ENCODE data around the gene AKAP9. TPM values are rescaled to one million over a fixed set of nuclear protein-coding genes. Genes with fewer than 3 reads are reported as not detected.

AKAP9 gene
- total RNA-seq, 1 experiment from 2014 or later, result 62.6 TPM

GRCh38 chr7:91929463-91929862 is 11.2 kb upstream of the AKAP9 start:
- TF ChIP-seq, protein P1, sequence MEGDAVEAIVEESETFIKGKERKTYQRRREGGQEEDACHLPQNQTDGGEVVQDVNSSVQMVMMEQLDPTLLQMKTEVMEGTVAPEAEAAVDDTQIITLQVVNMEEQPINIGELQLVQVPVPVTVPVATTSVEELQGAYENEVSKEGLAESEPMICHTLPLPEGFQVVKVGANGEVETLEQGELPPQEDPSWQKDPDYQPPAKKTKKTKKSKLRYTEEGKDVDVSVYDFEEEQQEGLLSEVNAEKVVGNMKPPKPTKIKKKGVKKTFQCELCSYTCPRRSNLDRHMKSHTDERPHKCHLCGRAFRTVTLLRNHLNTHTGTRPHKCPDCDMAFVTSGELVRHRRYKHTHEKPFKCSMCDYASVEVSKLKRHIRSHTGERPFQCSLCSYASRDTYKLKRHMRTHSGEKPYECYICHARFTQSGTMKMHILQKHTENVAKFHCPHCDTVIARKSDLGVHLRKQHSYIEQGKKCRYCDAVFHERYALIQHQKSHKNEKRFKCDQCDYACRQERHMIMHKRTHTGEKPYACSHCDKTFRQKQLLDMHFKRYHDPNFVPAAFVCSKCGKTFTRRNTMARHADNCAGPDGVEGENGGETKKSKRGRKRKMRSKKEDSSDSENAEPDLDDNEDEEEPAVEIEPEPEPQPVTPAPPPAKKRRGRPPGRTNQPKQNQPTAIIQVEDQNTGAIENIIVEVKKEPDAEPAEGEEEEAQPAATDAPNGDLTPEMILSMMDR (conservative IDR thresholded peaks at IDR 0.05; ENCODE audit: low read depth, low read length), result no peak
- no peak for TF ChIP-seq EZH2 (IDR thresholded peaks at IDR 0.05; ENCODE audit: borderline replicate concordance, low read depth, low read length, poor library complexity, severe bottlenecking)
- Histone ChIP-seq H3K4me1 (ENCODE audit: insufficient read depth, low read length, poor library complexity, severe bottlenecking) (no peaks in the 10 kb centered on the region), H3K4me3 (ENCODE audit: low read depth, low read length, poor library complexity, severe bottlenecking) (no peak overlapping the region), H3K9me3 (ENCODE audit: low read depth, low read length, poor library complexity, severe bottlenecking) (no peaks in the 10 kb centered on the region), H3K36me3 (ENCODE audit: insufficient read depth, low read length, poor library complexity, severe bottlenecking) (no peaks in the 10 kb centered on the region), H3K27me3 (replicated peaks; ENCODE audit: insufficient read depth, low read depth, low read length, poor library complexity) (no peaks in the 10 kb centered on the region), H3K27ac (ENCODE audit: low read depth, low read length, poor library complexity, severe bottlenecking) (no peak overlapping the region)
- ChIA-PET POLR2A (ENCODE audit: low non-redundant PET) (no interaction called here), CTCF (no interaction called here)
- intact Hi-C loops (cut with micrococcal nuclease; ENCODE audit: unreplicated experiment), result no loop called here
- BruUV-seq (replicated peaks), result no TSS peak
- peak; percentile 25 for DNase-seq (ENCODE audit: low spot score)

GRCh38 chr7:91940171-91940570 is 491 bp upstream of the AKAP9 start:
- Histone ChIP-seq H3K27me3 (replicated peaks; ENCODE audit: insufficient read depth, low read depth, low read length, poor library complexity) (no peaks in the 10 kb centered on the region), H3K9me3 (ENCODE audit: low read depth, low read length, poor library complexity, severe bottlenecking) (no peaks in the 10 kb centered on the region), H3K27ac (ENCODE audit: low read depth, low read length, poor library complexity, severe bottlenecking) (peak overlapping the region; percentile 92), H3K36me3 (ENCODE audit: insufficient read depth, low read length, poor library complexity, severe bottlenecking) (no peaks in the 10 kb centered on the region), H3K4me1 (ENCODE audit: insufficient read depth, low read length, poor library complexity, severe bottlenecking) (peaks cover 10% of the 10 kb centered on the region), H3K4me3 (ENCODE audit: low read depth, low read length, poor library complexity, severe bottlenecking) (peak overlapping the region; percentile 82)
- ChIA-PET POLR2A (ENCODE audit: low non-redundant PET) (no interaction called here), CTCF (no interaction called here)
- TSS peak; percentile 86 for BruUV-seq (replicated peaks)
- TF ChIP-seq EZH2 (IDR thresholded peaks at IDR 0.05; ENCODE audit: borderline replicate concordance, low read depth, low read length, poor library complexity, severe bottlenecking), result no peak
- TF ChIP-seq, protein P1 (conservative IDR thresholded peaks at IDR 0.05; ENCODE audit: low read depth, low read length), result no peak
- intact Hi-C loops (cut with micrococcal nuclease; ENCODE audit: unreplicated experiment), result loop anchor here (1.0 kb wide), 1 partner anchor 56 kb away; no protein-coding TSS in a partner anchor
- DNase-seq (ENCODE audit: low spot score), result peak; percentile 52

- no peaks in the 10 kb centered on the region for H3K9me3 ChIP-seq (ENCODE audit: low read depth, low read length, poor library complexity, severe bottlenecking)
- ChIA-PET CTCF (no interaction called here), POLR2A (ENCODE audit: low non-redundant PET) (interaction anchor here (0.6 kb wide), 1 partner anchor 8 kb away, joined by 3 read pairs; no protein-coding TSS in a partner anchor)
- DNase-seq (ENCODE audit: low spot score), result peak; percentile 73
- no peaks in the 10 kb centered on the region for H3K36me3 ChIP-seq (ENCODE audit: insufficient read depth, low read length, poor library complexity, severe bottlenecking)
- H3K4me3 ChIP-seq (ENCODE audit: low read depth, low read length, poor library complexity, severe bottlenecking), result peak overlapping the region; percentile 82
- no peaks in the 10 kb centered on the region for H3K27me3 ChIP-seq (replicated peaks; ENCODE audit: insufficient read depth, low read depth, low read length, poor library complexity)
- H3K4me1 ChIP-seq (ENCODE audit: insufficient read depth, low read length, poor library complexity, severe bottlenecking), result peaks cover 16% of the 10 kb centered on the region
- peak overlapping the region; percentile 92 for H3K27ac ChIP-seq (ENCODE audit: low read depth, low read length, poor library complexity, severe bottlenecking)
- no TSS peak for BruUV-seq (replicated peaks)
- TF ChIP-seq, protein P1 (conservative IDR thresholded peaks at IDR 0.05; ENCODE audit: low read depth, low read length), result no peak
- no peak for TF ChIP-seq EZH2 (IDR thresholded peaks at IDR 0.05; ENCODE audit: borderline replicate concordance, low read depth, low read length, poor library complexity, severe bottlenecking)
- intact Hi-C loops (cut with micrococcal nuclease; ENCODE audit: unreplicated experiment), result no loop called here
These were observed 788 bp downstream of the AKAP9 start for GRCh38 chr7:91941450-91941849.

Data from A673 (cell line).